Measurements from ENCODE around the gene ENSA.
A peak's percentile ranks its signal among the peaks of the same experiment; 100 is the strongest.
"Not testable (repeated sequence)": the region's sequence is repeated elsewhere in the genome, so short reads cannot be mapped to it uniquely, and the experiment has no call there.

Gene ENSA

DNA sequence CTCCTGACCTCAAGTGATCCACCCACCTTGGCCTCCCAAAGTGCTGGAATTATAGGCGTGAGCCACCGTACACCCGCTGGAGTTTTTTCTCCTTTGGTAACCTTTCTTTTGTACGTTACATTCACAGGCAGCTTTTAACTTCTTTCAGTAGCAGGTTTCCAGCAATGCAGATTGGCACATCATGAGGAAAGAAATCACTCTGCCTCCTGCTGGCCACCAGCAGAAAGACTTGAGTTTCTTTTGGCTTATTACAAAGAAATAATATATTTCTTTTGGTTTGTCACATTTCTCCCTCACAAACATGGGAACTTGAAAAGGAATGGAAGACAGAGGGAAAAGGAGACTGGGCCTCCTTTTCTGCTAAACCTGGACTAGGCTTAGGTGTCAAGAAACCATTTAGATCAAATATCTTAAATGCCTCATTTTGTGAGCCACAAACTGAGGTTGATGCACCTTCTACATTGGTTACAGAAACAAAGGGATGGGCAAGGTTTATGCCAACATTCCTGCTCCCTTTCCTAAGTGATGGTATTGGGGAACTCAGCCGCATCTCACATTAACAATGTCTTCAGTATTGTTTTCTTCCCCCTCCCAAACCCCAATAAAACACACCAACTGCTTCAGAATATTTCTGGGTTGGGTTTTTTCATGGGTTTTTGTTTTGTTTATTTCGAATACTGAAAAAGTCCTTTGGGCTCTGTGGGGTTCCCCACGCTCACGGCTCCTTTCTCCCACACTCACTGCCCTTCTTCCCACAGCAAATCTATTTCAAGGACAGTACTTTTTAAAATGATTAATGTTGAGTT is 7.7 kb downstream of the ENSA start:
- DNase-seq (ENCODE audit: low read depth), result peak; percentile 73

DNA sequence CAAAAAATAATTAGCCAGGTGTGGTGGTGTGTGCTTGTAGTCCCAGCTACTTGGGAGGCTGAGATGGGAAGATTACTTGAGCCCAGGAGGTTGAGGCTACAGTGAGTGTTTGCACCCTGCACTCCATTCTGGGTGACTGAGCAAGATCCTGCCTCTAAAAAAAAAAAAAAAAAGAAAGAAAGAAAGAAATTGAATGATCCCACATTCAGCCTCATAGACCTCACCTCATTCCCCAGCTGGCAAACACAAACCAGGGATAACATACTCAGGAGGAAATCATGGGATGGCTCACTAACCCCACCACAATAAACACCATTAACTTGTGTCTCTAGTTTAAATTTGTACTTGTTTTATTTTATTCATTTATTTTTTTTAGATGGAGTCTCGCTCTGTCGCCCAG is 8.5 kb downstream of the ENSA start:
- no peak for DNase-seq (ENCODE audit: low read depth)

DNA sequence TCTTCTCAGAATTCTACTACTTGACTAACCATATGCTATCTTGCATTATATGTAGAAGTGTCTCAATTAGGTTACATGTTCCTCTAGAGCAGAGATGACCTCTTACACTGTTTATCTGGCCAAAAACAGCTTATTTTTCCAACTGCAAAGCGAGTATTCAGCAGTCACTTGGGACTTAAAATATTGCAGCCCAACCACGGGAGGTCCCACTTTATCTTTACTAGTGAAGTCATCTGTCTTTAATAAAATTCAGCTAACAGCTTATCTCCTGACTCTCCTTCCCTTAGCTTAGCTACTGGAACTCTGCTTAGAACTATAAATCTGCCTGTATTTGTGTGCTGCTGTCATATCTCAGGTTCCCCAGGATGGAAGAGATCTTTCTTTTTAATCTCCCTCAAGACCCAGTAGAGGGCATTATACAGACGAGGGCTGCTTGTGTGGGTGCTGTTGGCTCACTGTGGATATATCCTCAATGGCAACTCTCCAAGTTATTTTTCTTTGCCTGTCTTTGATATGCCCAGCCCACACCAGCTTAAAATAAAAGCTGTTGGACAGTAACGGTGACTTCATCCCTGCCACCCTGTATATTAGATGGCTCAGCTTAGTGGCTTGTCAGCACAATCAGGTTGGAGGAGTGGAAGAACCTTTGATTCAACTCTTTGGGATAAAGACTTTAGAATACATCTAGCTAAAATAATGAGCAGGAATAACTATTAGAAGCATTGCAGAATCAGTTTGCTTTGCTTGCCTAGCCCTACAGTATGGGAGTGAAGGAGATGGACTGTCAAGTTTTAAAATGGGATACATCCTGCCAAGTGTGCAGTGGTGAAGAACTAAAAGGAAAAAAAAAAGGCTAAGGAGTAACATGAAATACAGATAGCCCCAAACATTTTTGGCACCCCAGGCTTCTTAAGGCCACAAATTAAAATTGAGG is 9.6 kb downstream of the ENSA start:
- peak; percentile 81 for DNase-seq (ENCODE audit: low read depth)

DNA sequence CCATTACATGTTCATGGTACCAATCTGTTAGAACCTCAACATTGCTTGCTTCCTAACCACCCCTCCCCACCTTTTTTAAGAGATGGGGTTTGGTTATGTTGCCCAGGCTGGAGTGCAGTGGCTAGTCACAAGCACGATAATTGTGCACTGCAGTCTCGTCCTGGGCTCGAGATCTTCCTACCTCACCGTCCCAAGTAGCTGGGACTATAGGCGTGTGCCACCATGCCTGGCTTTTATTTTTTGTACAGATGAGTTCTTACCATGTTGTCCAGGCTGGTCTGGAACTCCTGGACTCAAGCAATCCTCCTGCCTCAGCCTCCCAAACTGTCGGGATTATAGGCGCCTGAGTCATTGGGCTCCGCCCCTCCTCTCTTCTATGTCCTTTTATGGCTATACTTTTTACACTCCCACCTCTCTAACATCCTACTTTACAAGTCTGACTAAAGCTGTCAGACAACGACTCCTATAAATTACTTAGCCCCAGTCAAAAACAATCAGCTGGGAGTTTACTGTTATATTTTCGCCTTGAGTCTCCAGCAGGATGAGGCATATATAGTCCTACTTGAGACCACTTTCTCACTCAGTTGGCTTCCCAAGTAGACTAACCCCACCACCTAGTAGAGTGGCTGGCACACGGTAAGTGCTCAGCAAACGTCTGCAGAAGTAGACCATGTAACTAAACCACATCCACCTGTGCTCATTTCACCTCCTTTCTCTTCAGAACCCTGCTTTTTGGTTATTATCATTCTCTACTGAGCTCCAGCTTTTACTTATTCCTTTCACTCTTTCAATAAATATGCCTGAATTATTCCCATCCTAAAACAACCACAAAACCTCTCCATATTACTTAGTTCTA is 13.8 kb downstream of the ENSA start:
- no peak for DNase-seq (ENCODE audit: low read depth)

DNA sequence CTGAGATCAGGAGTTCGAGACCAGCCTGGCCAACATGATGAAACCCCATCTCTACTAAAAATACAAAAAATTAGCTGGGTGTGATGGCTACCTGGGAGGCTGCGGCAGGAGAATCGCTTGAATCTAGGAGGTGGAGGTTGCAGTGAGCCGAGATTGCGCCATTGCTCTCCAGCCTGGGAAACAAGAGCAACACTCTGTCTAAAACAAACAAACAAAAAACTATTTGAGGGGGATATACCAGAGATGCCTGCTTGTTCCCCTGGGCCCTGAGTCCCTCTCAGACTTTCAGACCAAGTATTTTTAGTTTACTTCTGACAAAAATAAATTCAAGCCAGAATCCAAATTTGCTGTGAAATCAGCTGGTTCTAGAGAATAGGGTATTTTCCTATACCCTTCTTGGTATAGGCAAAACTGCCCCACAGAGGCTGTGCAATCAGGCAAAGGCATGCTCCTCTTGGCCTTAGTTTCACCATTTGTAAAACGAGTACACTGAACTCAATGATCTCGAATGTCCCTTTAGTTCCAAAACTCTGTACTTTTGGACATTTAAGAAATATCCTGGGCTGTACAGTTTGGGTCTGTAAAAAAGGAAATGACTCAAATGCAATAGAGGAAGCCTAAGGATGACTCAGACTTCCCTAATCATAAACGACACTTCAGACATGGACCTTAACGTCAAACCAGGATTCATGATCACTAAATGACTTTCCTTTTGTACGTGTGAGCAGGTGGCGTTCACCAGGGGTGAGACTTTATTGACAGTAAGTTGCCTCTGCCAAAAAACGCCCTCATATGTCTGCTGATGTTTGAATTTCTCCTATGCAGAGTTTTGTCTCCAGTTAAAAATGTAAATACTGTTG is 16.1 kb downstream of the ENSA start:
- DNase-seq (ENCODE audit: low read depth), result peak; percentile 86

DNA sequence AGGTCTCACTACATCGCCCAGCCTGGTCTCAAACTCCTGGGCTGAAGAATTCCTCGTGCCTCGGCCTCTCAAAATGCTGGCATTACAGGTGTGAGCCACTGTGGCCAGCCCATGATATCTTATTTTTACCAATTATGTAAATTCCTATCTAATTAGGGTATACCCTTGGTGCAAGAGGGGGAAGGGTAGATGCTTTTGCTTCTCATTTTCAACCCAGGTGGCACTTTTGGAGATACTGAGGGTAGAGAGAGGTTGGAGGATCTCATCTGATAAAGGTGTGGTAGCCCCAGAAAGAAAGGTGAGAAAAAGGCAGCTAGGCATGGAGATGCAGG is 17.4 kb downstream of the ENSA start:
- DNase-seq (ENCODE audit: low read depth), result no peak

DNA sequence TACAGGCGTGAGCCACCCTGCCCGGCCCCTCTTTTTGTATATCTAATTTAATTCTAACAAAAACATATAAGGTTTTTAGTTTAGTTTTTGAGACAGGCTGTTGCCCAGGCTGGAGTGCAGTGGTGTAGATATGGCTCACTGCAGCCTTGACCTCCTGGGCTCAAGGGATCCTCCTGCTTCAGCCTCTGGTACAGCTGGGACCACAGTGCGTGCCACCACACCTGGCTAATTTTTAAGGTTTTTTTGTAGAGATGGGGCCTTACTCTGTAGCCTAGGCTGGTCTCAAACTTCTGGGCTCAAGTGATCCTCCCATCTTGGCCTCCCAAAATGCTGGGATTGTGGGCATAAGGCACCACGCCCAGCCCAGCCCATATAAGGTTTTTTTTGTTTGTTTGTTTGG is 18.8 kb downstream of the ENSA start:
- no peak for DNase-seq (ENCODE audit: low read depth)

DNA sequence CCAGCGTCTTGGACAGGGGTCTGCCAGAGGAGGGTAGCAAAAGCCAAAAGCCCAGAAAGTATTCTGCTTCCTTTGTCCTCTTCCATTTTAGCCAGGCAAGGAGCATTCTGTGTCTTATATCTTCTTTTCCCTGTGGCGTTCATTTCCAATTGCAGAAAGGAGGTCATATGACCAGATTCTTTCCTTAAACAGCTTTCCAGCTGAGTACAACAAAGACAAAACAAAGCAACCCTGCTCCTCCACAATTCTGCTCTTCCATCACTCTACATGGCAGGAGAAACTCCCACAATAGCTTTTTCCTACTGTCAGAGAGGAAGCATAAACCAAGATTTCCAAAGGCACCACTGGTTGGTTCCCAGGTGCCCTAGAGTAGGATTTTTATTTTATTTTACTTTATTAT is 19.7 kb downstream of the ENSA start:
- peak; percentile 30 for DNase-seq (ENCODE audit: low read depth)

DNA sequence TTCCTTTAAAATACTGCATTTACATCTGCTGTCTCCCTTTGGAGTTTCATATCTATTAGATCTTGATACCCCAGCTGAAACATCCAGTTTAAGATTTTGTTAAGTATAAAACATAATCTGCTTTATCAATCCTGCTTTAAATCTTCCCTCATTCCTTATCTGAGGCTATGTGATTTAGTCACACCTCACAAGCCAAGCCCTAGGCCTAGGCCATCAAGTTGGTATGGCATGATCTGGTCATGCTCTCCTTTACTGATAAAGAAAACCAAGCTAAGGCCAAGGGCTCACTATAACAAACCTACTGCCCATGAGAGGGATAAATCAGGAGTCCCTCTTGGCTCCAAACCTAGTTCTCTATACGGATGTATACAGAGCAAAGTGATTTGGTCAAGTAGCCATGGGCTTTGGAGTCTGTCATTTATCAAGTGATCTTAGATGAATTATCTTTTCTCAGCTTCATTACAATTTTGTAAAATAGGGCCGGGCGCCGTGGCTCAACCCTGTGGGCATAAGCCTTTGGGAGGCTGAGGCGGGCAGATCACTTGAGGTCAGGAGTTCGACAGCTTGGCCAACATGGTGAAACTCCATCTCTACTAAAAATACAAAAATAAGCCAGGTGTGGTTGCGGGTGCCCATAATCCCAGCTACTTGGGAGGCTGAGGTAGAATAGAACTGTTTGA is 22.8 kb downstream of the ENSA start:
- no peak for DNase-seq (ENCODE audit: low read depth)

DNA sequence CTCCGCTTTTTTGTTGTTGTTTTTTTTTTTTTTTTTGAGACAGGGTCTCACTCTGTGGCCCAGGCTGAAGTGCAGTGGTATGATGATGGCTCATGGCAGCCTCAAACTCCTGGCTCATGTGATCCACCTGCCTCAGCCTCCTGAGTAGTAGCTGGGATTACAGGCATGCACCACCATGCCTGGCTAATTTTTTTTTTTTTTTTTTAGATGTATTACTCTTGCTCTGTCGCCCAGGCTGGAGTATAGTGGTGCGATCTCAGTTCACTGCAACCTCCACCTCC is 24.0 kb downstream of the ENSA start:
- not testable (repeated sequence) for DNase-seq (ENCODE audit: low read depth)

DNA sequence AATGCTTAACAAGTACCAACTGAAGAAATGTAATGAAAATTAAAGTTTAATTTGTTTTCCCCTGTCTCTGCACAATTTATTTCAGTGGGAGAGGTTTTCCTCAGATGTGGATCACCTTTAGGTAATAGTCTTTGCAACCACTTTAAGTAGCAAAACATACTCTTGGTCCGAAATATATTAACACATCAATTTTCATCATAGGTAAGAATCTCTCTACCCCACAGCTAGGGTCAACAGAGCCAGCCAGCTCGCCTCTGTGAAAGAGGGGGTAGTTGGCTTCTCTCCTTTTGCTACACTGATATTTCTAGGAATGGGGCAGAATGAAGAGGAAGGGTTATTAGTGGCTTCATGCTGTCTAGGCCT is 25.2 kb downstream of the ENSA start:
- DNase-seq (ENCODE audit: low read depth), result no peak

DNA sequence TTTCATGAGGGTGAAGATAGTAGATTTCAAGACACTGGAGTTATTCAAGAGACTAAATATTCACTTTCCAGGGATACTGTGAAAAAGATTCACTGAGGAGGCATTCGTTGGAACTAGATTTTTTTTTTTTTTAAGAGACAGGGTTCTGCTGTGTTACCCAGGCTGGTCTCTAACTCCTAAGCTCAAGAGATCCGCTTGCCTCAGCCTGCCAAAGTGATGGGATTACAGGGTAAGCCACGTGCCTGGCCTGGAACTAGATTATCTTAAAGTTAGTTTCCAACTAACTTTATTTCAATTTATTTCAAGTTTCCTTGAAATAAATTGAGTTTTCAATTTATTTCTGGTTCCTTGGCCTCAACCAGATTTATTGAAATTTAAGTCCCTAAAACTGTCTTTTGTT is 25.7 kb downstream of the ENSA start:
- DNase-seq (ENCODE audit: low read depth), result no peak

DNA sequence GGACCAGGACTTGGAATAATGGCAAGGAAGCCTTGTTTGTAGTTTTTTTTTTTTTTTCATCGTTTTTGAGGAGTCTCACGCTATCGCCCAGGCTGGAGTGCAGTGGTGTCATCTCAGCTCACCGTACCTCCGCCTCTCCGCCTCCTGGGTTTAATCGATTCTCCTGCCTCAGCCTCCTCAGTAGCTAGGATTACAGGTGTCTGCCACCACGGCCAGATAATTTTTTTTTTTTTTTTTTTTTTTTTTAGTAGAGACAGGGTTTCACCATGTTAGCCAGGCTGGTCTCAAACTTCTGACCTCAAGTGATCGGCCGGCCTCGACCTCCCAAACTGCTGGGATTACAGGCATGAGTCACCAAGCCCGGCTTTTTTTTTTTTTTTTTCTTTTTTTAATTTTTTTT is 27.0 kb downstream of the ENSA start:
- not testable (repeated sequence) for DNase-seq (ENCODE audit: low read depth)

DNA sequence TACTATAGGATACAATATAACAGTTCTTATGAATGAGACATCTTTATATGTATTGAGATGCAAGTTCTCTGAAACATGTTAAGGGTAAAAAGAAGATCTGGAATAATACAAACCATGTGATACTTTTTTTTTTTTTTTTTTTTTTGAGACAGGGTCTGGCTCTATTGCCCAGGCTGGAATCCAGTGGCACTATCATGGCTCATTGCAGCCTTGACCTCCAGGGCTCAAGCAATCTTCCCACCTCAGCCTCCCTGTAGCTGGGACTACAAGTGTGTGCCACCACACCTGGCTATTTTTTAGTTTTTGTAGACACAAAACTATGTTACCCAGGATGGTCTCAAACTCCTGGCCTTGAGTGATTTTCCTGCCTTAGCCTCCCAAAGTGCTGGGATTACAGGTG is 27.9 kb downstream of the ENSA start:
- DNase-seq (ENCODE audit: low read depth), result no peak

DNA sequence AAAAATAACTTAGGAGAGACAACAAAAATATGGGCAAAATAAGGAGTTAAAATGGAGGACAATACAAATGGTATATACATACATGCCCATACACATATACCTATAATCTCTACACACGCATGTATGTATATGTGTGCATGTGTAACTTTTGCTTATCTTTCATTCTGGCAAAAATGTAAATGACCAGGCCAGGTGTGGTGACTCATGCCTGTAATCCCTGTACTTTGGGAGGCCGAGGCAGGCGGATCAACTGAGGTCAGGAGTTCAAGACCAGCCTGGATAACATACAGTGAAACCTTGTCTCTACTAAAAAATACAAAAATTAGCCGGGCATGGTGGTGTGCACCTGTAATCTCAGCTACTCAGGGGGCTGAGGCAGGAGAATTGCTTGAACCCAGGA is 31.1 kb downstream of the ENSA start:
- DNase-seq (ENCODE audit: low read depth), result not testable (repeated sequence)

DNA sequence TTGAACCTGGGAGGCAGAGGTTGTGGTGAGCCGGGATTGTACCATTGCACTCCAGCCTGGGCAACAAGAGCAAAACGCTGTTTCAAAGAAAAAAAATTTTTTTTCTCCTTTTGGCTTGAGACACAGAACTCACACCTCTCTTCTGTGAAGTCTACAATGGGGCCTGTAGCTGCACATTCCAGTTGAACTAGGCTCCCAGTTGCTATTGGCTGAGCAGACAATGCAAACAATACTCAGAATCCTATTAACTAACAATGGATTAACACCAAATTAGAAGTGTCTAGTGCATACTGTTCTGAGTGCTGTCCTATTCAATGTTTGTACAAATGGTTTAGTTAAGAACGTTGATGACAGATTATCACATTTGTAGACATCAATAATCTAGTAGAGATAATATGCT is 32.4 kb downstream of the ENSA start:
- DNase-seq (ENCODE audit: low read depth), result no peak

DNA sequence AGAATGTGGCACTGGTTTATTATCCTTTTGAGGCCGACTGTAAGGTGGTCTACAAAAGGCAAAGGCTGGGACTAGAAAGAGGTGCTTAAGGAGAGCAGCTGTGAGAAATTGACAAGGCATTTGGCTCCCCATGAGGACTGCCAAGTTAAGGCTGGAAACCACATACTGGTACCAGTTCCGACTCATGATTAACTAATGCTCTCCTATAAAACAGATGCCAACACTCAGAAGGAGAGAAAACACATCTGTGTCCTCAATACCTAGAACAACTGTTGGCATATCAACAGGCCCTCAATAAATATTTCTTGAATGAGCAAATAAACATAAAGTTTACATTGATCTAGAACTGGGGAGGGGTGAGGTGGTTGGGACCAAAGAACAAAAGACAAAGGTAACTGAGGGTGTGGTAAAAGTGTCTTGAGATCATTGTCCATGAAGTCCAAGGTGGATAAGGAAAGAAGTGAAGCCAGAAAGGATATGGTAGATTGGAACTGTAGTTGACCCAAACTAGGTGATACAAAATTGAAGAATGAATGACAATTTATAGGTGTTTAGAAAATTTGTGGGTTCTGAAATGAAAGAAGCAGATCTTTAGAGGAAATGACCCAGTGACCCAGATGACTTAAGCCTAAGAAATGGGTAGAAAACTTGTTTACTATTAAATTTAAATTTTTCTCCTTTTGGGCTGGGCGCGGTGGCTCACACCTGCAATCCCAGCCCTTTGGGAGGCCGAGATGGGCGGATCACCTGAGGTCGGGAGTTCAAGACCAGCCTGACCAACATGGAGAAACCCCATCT is 33.1 kb downstream of the ENSA start:
- peak; percentile 31 for DNase-seq (ENCODE audit: low read depth)

DNA sequence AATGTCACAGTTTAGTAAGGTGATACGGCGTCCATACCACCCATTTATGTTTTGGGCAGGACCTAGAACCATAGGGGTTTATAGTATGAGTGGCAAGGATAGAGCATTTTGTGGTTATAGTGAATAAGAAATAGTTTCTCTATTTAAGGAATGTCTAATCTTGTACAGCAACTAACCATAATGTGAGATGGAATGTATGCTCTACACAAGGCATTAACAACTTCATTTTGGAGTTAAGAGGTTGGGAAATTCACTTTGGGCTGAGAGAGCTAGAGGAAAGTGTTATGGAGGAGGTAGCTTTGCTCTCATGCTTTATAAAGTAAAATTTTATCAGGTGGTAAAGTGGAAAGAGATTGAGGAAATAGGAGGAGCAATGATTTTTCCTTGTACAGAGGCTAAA is 47.0 kb downstream of the ENSA start:
- no peak for DNase-seq (ENCODE audit: low read depth)

DNA sequence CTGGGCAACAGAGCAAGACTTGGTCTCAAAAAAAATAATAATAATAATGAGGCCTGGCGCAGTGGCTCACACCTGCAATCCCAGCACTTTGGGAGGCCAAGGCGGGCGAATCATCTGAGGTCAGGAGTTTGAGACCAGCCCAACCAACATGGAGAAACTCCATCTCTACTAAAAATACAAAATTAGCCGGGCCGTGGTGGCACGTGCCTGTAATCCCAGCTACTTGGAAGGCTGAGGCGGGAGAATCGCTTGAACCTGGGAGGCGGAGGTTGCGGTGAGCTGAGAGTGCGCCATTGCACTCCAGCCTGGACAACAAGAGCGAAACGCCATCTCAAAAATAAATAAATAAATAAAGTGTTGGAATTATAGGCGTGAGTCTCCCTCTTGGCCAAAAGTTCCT is 47.5 kb downstream of the ENSA start:
- not testable (repeated sequence) for DNase-seq (ENCODE audit: low read depth)

DNA sequence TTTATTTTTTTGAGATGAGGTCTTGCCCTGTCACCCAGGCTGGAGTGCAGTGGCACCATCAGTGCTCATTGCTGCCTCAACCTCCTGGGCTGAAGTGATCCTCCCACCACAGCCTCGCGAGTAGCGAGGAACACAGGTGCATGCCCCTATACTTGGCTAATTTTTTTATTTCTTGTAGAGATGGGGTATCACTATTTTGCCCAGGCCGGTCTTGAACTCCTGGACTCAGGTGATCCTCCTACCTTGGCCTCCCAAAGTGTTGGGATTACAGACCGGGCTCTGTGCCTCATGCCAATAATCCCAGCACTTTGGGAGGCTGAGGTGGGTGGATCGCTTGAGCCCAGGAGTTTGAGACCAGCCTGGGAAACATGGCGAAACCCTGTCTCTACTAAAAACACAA is 48.0 kb downstream of the ENSA start:
- not testable (repeated sequence) for DNase-seq (ENCODE audit: low read depth)

Data from fibroblast of gingiva (primary cell).